Spleen (tissue), 7 donors: ENCODE measurements around the gene SLC22A23.

Experiments used
- POLR2A ChIP-seq, 3 donors: fragments of 450-650 bp; IDR thresholded peaks; one replicate each; pipeline ENCODE4 v1.5.1; 2017; ENCODE audit warnings: antibody characterized with exemption in 3 of 3, mild to moderate bottlenecking in 1 of 3
- POLR2AphosphoS5 ChIP-seq, 3 donors: sonication (generic); formaldehyde crosslinking; IDR thresholded peaks; one replicate each; pipeline ENCODE4 v1.5.1; 2017; ENCODE audit warnings: antibody characterized with exemption in 3 of 3
- TF ChIP-seq, protein P1 (sequence below), 11 experiments: fragments of 200-600 bp in 7 of 11; fragments of 450-650 bp in 4 of 11; sonication (generic) in 4 of 11; IDR thresholded peaks in 8 of 11; conservative IDR thresholded peaks in 3 of 11; 1 replicate in 7 of 11; 2 replicates in 4 of 11; pipeline versions ENCODE4 v1.4.0 to v1.8.0; 2016 to 2021; ENCODE audit warnings: antibody characterized with exemption in 11 of 11, inconsistent platforms in 4 of 11, mild to moderate bottlenecking in 1 of 11
- donor health status: DM: no; HTN: no; CAD: no; lungs with moderate emphysema.
- donor health status: DM: no; HTN: no; CAD: no.
- donor health status: DM: no; HTN: no; CAD: no.

DNA sequence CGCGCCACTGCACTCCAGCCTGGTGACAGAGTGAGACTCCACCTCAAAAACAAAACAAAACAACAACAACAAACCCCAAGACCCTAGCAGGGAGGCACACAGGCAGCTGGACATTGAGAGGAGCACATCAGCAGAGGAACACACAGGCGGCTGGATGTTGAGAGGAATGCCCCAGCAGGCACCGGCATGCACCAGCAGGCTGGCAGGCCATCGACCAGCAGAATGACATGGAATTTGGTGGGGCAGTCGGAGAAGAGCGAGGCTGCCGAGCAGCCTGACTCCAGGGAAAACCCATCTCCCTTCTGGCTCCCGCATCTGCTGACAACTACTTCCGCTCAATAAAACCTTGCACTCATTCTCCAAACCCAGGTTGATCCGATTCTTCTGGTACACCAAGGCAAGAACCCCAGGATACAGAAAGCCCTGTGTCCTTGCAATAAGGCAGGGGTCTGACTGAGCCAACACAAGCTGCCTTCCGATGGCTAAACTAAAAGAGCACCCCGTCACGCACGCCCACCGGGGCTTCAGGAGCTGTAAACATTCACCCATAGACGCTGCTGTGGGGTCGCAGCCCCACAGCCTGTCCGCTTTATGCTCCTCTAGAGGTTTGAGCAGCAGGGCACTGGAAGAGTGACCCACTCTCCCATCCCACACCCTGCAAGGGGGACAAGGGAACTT, 60.2 kb downstream of the SLC22A23 start:
- TF ChIP-seq, protein P1, sequence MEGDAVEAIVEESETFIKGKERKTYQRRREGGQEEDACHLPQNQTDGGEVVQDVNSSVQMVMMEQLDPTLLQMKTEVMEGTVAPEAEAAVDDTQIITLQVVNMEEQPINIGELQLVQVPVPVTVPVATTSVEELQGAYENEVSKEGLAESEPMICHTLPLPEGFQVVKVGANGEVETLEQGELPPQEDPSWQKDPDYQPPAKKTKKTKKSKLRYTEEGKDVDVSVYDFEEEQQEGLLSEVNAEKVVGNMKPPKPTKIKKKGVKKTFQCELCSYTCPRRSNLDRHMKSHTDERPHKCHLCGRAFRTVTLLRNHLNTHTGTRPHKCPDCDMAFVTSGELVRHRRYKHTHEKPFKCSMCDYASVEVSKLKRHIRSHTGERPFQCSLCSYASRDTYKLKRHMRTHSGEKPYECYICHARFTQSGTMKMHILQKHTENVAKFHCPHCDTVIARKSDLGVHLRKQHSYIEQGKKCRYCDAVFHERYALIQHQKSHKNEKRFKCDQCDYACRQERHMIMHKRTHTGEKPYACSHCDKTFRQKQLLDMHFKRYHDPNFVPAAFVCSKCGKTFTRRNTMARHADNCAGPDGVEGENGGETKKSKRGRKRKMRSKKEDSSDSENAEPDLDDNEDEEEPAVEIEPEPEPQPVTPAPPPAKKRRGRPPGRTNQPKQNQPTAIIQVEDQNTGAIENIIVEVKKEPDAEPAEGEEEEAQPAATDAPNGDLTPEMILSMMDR (IDR thresholded peaks at IDR 0.05 in 8 of 11, conservative IDR thresholded peaks at IDR 0.05 in 3 of 11): no peak
- TF ChIP-seq POLR2A (IDR thresholded peaks at IDR 0.05) (no peak), POLR2AphosphoS5 (IDR thresholded peaks at IDR 0.05) (no peak)
